Measurements from ENCODE around the gene PCGF3.

DNA sequence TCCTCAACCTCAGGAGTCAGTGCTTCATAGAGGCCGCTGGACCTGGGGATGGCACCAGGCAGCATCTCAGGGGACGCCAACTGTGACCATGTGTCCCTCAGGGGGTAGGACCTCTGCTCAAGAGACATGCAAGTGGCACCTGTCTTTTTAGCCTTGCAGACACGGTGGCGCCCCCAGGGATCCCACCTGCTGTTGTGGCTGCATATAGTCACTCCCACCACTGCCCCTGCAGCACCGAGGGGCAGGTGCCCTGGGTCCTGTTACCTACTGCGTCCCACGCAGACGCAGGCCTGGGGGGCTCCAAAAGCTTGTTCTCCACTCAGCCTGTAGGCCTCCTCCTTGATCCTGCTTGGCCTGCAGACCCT is 28.8 kb upstream of the PCGF3 start:
- no peak for TF ChIP-seq ZNF274 (IDR thresholded peaks at IDR 0.05; ENCODE audit: low read depth, low read length)
- TF ChIP-seq YY1 (IDR thresholded peaks at IDR 0.05; ENCODE audit: insufficient read depth, insufficient read length) = no peak
